Stimulated activated CD4-positive, alpha-beta T cell treated with anti-CD3 and anti-CD28 coated beads, Interleukin-4, amount 100 ng/mL, for 48 hours (primary cell): ENCODE data around the gene ADCY4.
"Not testable (repeated sequence)": the region's sequence is repeated elsewhere in the genome, so short reads cannot be mapped to it uniquely, and the experiment has no call there.

Experiments
- DNase-seq, 2 donors: peaks; one replicate each; pipeline ENCODE4 v3.0.0-alpha.2; 2020; ENCODE audit warnings: low read depth in 2 of 2

Gene ADCY4

GRCh38 chr14:24334431-24335291, at the start of gene ADCY4:
TSS of gene ADCY4 (minus strand) at chr14:24335071. CDS start at chr14:24334652, 419 bp downstream.
- DNase-seq, result no peak

GRCh38 chr14:24384169-24384568, 49.3 kb upstream of the ADCY4 start:
- no peak for DNase-seq

GRCh38 chr14:24382064-24382371, 47.1 kb upstream of the ADCY4 start:
- DNase-seq, result no peak

- no peak for DNase-seq
Measured at GRCh38 chr14:24381363-24382063, 46.6 kb upstream of the ADCY4 start.

- no peak for DNase-seq
Measured at GRCh38 chr14:24379907-24380730, 45.2 kb upstream of the ADCY4 start.

- DNase-seq, result no peak
Measured at GRCh38 chr14:24378981-24379906, 44.4 kb upstream of the ADCY4 start.

GRCh38 chr14:24378327-24378726, 43.5 kb upstream of the ADCY4 start:
- DNase-seq, result no peak

- DNase-seq, result no peak
Measured at GRCh38 chr14:24377657-24378056, 42.8 kb upstream of the ADCY4 start.

GRCh38 chr14:24377126-24377525, 42.3 kb upstream of the ADCY4 start:
- DNase-seq, result no peak

- DNase-seq, result no peak
Measured at GRCh38 chr14:24376448-24377070, 41.7 kb upstream of the ADCY4 start.

GRCh38 chr14:24372701-24373416, 38.0 kb upstream of the ADCY4 start:
- no peak for DNase-seq

GRCh38 chr14:24371605-24372004, 36.7 kb upstream of the ADCY4 start:
- not testable (repeated sequence) for DNase-seq

- no peak for DNase-seq
Measured at GRCh38 chr14:24370748-24371147, 35.9 kb upstream of the ADCY4 start.

- no peak for DNase-seq
Measured at GRCh38 chr14:24369907-24370687, 35.2 kb upstream of the ADCY4 start.

- DNase-seq, result no peak
Measured at GRCh38 chr14:24369463-24369862, 34.6 kb upstream of the ADCY4 start.

- no peak for DNase-seq
Measured at GRCh38 chr14:24368562-24369252, 33.8 kb upstream of the ADCY4 start.

GRCh38 chr14:24368212-24368561, 33.3 kb upstream of the ADCY4 start:
- no peak for DNase-seq

- no peak for DNase-seq
Measured at GRCh38 chr14:24367514-24368211, 32.8 kb upstream of the ADCY4 start, which contains the start of gene NFATC4. TSS of gene NFATC4 (plus strand) at chr14:24368184. CDS start at chr14:24368341, 157 bp downstream.
